ENCODE measurements around the gene UNC13C. TPM values are rescaled to one million over a fixed set of nuclear protein-coding genes. Genes with fewer than 3 reads are reported as not detected.

Gene UNC13C
- total RNA-seq, 2 experiments from 2014 or later: not detected

GRCh38 chr15:54482251-54482650, 504.0 kb downstream of the UNC13C start:
- no peak for TF ChIP-seq CTCF (conservative IDR thresholded peaks at IDR 0.05; ENCODE audit: low read length)
- no peak for TF ChIP-seq EZH2phosphoT487 (IDR thresholded peaks at IDR 0.05; ENCODE audit: borderline replicate concordance, low read depth, low read length)
- intact Hi-C loops (cut with micrococcal nuclease; ENCODE audit: unreplicated experiment): no loop called here
- CTCF ChIA-PET (ENCODE audit: unreplicated experiment): no interaction called here
- no peaks in the 10 kb centered on the region for H3K4me1 ChIP-seq (ENCODE audit: insufficient read depth, low read length, poor library complexity, severe bottlenecking)
- no peak overlapping the region for H3K4me3 ChIP-seq (ENCODE audit: low read depth, low read length, poor library complexity, severe bottlenecking)
- no peaks in the 10 kb centered on the region for H3K36me3 ChIP-seq (ENCODE audit: insufficient read depth, low read length)
- no peak overlapping the region for H3K4me2 ChIP-seq (ENCODE audit: low read length)
- no peaks in the 10 kb centered on the region for H3K9me3 ChIP-seq (ENCODE audit: low read length)
- H3K27ac ChIP-seq (ENCODE audit: low read depth, low read length, poor library complexity, severe bottlenecking): no peak overlapping the region
- no TSS peak for BruUV-seq (replicated peaks)
- H2AFZ ChIP-seq (ENCODE audit: low read length): no peak overlapping the region
- POLR2A ChIA-PET: no interaction called here
- DNase-seq (ENCODE audit: low spot score): no peak
- H3K9me2 ChIP-seq (ENCODE audit: insufficient read depth, low read length): no peaks in the 10 kb centered on the region
- H3K79me2 ChIP-seq (ENCODE audit: insufficient read depth, low read depth, low read length): no peaks in the 10 kb centered on the region
- H4K20me1 ChIP-seq (ENCODE audit: insufficient read depth, low read length): no peaks in the 10 kb centered on the region

DNA sequence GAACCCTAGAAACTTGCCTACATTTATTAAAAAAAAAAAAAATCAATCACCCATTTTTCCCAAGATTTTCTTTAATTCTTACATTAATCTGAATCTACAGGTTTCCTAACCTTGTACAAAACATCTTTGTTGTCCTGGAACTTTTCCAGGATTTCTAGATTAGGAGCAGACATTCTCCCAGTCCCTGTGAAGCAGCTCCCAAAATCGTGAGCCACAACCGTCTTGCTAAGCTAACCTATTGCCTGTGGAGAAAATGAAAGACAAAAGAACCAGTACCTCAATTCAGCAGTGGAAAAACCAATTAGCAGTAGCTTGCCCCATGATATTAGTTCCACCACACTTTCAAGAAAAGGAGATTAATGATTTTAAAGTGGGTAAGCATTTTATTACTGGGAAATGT, 522.1 kb downstream of the UNC13C start:
- Histone ChIP-seq H3K4me3 (ENCODE audit: low read depth, low read length, poor library complexity, severe bottlenecking) (no peak overlapping the region), H3K4me2 (ENCODE audit: low read length) (no peak overlapping the region), H3K4me1 (ENCODE audit: insufficient read depth, low read length, poor library complexity, severe bottlenecking) (no peaks in the 10 kb centered on the region), H3K9me2 (ENCODE audit: insufficient read depth, low read length) (no peaks in the 10 kb centered on the region), H2AFZ (ENCODE audit: low read length) (no peak overlapping the region), H3K79me2 (ENCODE audit: insufficient read depth, low read depth, low read length) (no peaks in the 10 kb centered on the region), H3K27ac (ENCODE audit: low read depth, low read length, poor library complexity, severe bottlenecking) (no peak overlapping the region), H4K20me1 (ENCODE audit: insufficient read depth, low read length) (no peaks in the 10 kb centered on the region), H3K9me3 (ENCODE audit: low read length) (no peaks in the 10 kb centered on the region), H3K36me3 (ENCODE audit: insufficient read depth, low read length) (no peaks in the 10 kb centered on the region)
- ChIA-PET CTCF (ENCODE audit: unreplicated experiment) (no interaction called here), POLR2A (no interaction called here)
- DNase-seq (ENCODE audit: low spot score): no peak
- BruUV-seq (replicated peaks): no TSS peak
- TF ChIP-seq CTCF (conservative IDR thresholded peaks at IDR 0.05; ENCODE audit: low read length) (no peak), EZH2phosphoT487 (IDR thresholded peaks at IDR 0.05; ENCODE audit: borderline replicate concordance, low read depth, low read length) (no peak)
- intact Hi-C loops (cut with micrococcal nuclease; ENCODE audit: unreplicated experiment): no loop called here

DNA sequence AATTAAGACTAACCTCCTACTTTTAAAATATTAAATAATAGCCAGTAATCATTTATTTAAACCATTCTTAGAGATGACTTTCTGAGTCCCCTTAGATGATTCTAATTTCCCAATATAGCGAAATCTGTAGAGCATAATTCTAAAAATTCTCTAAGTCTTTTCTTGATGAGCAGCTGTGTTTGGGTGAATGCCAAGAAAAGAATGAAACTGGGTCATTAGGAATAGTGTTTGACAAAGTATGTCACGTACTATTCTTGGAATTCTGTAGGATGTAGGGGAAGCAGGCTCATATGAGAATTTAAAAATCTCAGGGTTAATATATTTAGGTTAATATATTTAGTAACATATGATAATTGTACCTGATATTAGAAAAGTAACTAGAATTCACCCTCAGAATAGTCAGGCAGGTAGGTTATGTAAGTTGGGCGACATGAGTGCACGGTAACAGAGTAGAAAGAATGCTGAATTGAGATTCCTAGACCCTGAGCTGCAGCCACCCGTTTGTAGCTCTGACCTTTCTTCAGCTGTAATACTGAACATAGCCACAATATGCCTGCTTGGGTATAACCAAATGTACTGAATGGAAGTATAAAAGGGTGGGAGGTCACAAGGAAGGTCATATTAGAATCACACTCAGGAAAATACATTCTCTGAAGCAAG, 524.3 kb downstream of the UNC13C start:
- Histone ChIP-seq H3K4me1 (ENCODE audit: insufficient read depth, low read length, poor library complexity, severe bottlenecking) (no peaks in the 10 kb centered on the region), H4K20me1 (ENCODE audit: insufficient read depth, low read length) (no peaks in the 10 kb centered on the region), H3K27ac (ENCODE audit: low read depth, low read length, poor library complexity, severe bottlenecking) (no peak overlapping the region), H3K9me2 (ENCODE audit: insufficient read depth, low read length) (no peaks in the 10 kb centered on the region), H3K79me2 (ENCODE audit: insufficient read depth, low read depth, low read length) (no peaks in the 10 kb centered on the region), H2AFZ (ENCODE audit: low read length) (no peak overlapping the region), H3K9me3 (ENCODE audit: low read length) (no peaks in the 10 kb centered on the region), H3K4me3 (ENCODE audit: low read depth, low read length, poor library complexity, severe bottlenecking) (no peak overlapping the region), H3K36me3 (ENCODE audit: insufficient read depth, low read length) (no peaks in the 10 kb centered on the region), H3K4me2 (ENCODE audit: low read length) (no peak overlapping the region)
- BruUV-seq (replicated peaks): no TSS peak
- no peak for DNase-seq (ENCODE audit: low spot score)
- TF ChIP-seq EZH2phosphoT487 (IDR thresholded peaks at IDR 0.05; ENCODE audit: borderline replicate concordance, low read depth, low read length): no peak
- no peak for TF ChIP-seq CTCF (conservative IDR thresholded peaks at IDR 0.05; ENCODE audit: low read length)
- intact Hi-C loops (cut with micrococcal nuclease; ENCODE audit: unreplicated experiment): no loop called here
- ChIA-PET CTCF (ENCODE audit: unreplicated experiment) (no interaction called here), POLR2A (no interaction called here)

Data from OCI-LY7 (cell line).